DOHH2 (cell line): ENCODE data around the gene SEC14L2.

Source experiments
- H3F3A ChIP-seq: fragments of 200-600 bp; sonication (generic), shearing (Covaris generic); 2 replicates; pipeline ENCODE4 v1.6.0; 2016; ENCODE audit warnings: antibody characterized with exemption, mild to moderate bottlenecking; ENCODE audit not compliant: control insufficient read depth, insufficient read depth
- H3K27ac ChIP-seq: fragments of 200-600 bp; sonication (generic); 2 replicates; pipeline ENCODE4 v1.5.1; 2014; ENCODE audit warnings: low read depth, mild to moderate bottlenecking, low read length, moderate library complexity
- H3K27me3 ChIP-seq: fragments of 200-600 bp; sonication (generic); 2 replicates; pipeline ENCODE4 v1.6.1; 2014; ENCODE audit warnings: mild to moderate bottlenecking, low read length, mixed read lengths; ENCODE audit not compliant: control insufficient read depth
- H3K36me3 ChIP-seq: fragments of 200-600 bp; sonication (generic); 2 replicates; pipeline ENCODE4 v1.6.1; 2014; ENCODE audit warnings: mild to moderate bottlenecking, low read length, moderate library complexity, mixed read lengths; ENCODE audit not compliant: control insufficient read depth
- H3K4me1 ChIP-seq: fragments of 200-600 bp; sonication (generic); 2 replicates; pipeline ENCODE4 v1.6.1; 2014; ENCODE audit warnings: mild to moderate bottlenecking, low read length, mixed read lengths; ENCODE audit not compliant: control insufficient read depth
- H3K4me2 ChIP-seq: fragments of 200-600 bp; sonication (generic); 2 replicates; pipeline ENCODE4 v1.6.0; 2014; ENCODE audit warnings: mild to moderate bottlenecking, low read length, moderate library complexity
- H3K4me3 ChIP-seq: fragments of 200-600 bp; sonication (generic); 2 replicates; pipeline ENCODE4 v1.5.1; 2014; ENCODE audit warnings: mild to moderate bottlenecking, low read length, mixed read lengths
- H3K79me2 ChIP-seq: fragments of 200-600 bp; sonication (generic); 2 replicates; pipeline ENCODE4 v1.6.1; 2014; ENCODE audit warnings: mild to moderate bottlenecking, low read length, mixed read lengths; ENCODE audit not compliant: control insufficient read depth
- H3K9me2 ChIP-seq: fragments of 200-600 bp; sonication (generic); replicated peaks from 2 replicates; pipeline ENCODE4 v1.6.1; 2014; ENCODE audit warnings: mild to moderate bottlenecking, low read length, mixed read lengths; ENCODE audit not compliant: control insufficient read depth
- H3K9me3 ChIP-seq: fragments of 200-600 bp; sonication (generic); 2 replicates; pipeline ENCODE4 v1.6.1; 2014; ENCODE audit warnings: antibody characterized with exemption, low read length, mixed read lengths; ENCODE audit not compliant: control insufficient read depth, insufficient read depth
- H4K20me1 ChIP-seq: fragments of 200-600 bp; sonication (generic); 2 replicates; pipeline ENCODE4 v1.6.0; 2014; ENCODE audit warnings: low read depth, mild to moderate bottlenecking, antibody characterized with exemption, low read length, moderate library complexity; ENCODE audit not compliant: control insufficient read depth, insufficient read depth
- CTCF ChIP-seq: fragments of 200-600 bp; sonication (generic); IDR thresholded peaks from one replicate; pipeline ENCODE4 v1.5.1; 2014; ENCODE audit warnings: antibody characterized with exemption, mild to moderate bottlenecking, low read depth, low read length; ENCODE audit not compliant: poor library complexity, severe bottlenecking
- EZH2phosphoT487 ChIP-seq: fragments of 200-600 bp; sonication (generic); IDR thresholded peaks from 2 replicates; pipeline ENCODE4 v1.6.1; 2017; ENCODE audit warnings: borderline replicate concordance, mild to moderate bottlenecking, antibody characterized with exemption, low read length, moderate library complexity, mixed read lengths

Gene SEC14L2

GRCh38 chr22:30426388-30427353 is 29.9 kb downstream of the SEC14L2 start:
- Histone ChIP-seq H3K4me2 (peak overlapping the region; percentile 99), H3K27ac (peak overlapping the region; percentile 67), H3K9me3 (no peaks in the 10 kb centered on the region), H3K4me3 (peak overlapping the region; percentile 95), H3K9me2 (no peaks in the 10 kb centered on the region), H3K36me3 (peaks cover 55% of the 10 kb centered on the region), H3K79me2 (peaks cover 52% of the 10 kb centered on the region), H3K27me3 (no peaks in the 10 kb centered on the region), H4K20me1 (0 out of 2 replicates have a peak, but pooled peaks cover 10% of the 10 kb centered on the region), H3F3A (peaks cover 21% of the 10 kb centered on the region), H3K4me1 (peaks cover 38% of the 10 kb centered on the region)
- no peak for TF ChIP-seq EZH2phosphoT487
- peak; percentile 82 for TF ChIP-seq CTCF

GRCh38 chr22:30427871-30428270 is 31.1 kb downstream of the SEC14L2 start:
- H3K4me2 ChIP-seq, result no peak overlapping the region
- H3K79me2 ChIP-seq, result peaks cover 40% of the 10 kb centered on the region
- no peaks in the 10 kb centered on the region for H3K9me2 ChIP-seq
- H3F3A ChIP-seq, result peaks cover 19% of the 10 kb centered on the region
- no peaks in the 10 kb centered on the region for H3K27me3 ChIP-seq
- no peaks in the 10 kb centered on the region for H3K9me3 ChIP-seq
- H3K4me1 ChIP-seq, result peaks cover 26% of the 10 kb centered on the region
- H4K20me1 ChIP-seq, result 0 out of 2 replicates have a peak, but pooled peaks cover 10% of the 10 kb centered on the region
- H3K4me3 ChIP-seq, result no peak overlapping the region
- no peak for TF ChIP-seq EZH2phosphoT487
- no peak for TF ChIP-seq CTCF
- peaks cover 50% of the 10 kb centered on the region for H3K36me3 ChIP-seq
- H3K27ac ChIP-seq, result no peak overlapping the region

GRCh38 chr22:30429887-30430286 is 33.1 kb downstream of the SEC14L2 start:
- H3K79me2 ChIP-seq, result peaks cover 26% of the 10 kb centered on the region
- 0 out of 2 replicates have a peak, but pooled peaks cover 10% of the 10 kb centered on the region for H4K20me1 ChIP-seq
- H3K27ac ChIP-seq, result no peak overlapping the region
- no peaks in the 10 kb centered on the region for H3K9me3 ChIP-seq
- peaks cover 54% of the 10 kb centered on the region for H3K36me3 ChIP-seq
- no peak overlapping the region for H3K4me2 ChIP-seq
- peaks cover 15% of the 10 kb centered on the region for H3F3A ChIP-seq
- H3K4me1 ChIP-seq, result peaks cover 27% of the 10 kb centered on the region
- no peak for TF ChIP-seq EZH2phosphoT487
- TF ChIP-seq CTCF, result no peak
- no peaks in the 10 kb centered on the region for H3K9me2 ChIP-seq
- H3K27me3 ChIP-seq, result no peaks in the 10 kb centered on the region
- H3K4me3 ChIP-seq, result no peak overlapping the region
